ENCODE data around the gene DEPDC5.

DNA sequence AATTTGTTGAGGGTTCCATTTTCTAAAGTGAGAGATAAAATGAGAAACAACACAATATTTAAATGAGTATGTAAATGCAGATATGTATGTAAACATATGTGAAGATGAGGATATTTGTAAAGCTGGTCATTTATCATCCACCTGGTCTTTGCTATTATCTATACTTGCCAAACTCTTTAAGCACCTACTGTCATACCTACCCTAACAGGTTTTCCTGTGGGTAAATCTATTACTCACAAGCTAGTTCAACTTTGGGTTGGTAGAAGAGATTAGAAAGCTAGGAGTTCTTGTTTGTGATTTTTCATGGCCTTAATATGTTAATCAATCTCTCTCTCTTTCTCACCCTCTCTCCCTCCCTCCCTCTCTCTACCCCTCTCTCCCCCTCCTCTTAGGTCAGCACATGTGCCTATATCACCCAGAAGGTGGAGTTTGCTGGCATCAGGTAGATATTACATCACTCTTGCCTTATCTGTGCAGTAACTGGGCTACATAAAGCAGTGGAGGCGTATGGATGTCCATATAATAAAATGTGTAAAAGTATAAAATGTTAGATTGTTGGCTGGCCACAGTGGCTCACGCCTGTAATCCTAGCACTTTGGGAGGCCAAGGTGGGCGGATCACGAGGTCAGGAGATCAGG is 14.7 kb downstream of the DEPDC5 start:
- TF ChIP-seq POLR2AphosphoS5 (IDR thresholded peaks at IDR 0.05; ENCODE audit: low read depth, low read length) (no peak), SIN3A (IDR thresholded peaks at IDR 0.05; ENCODE audit: borderline replicate concordance, insufficient read depth, low read length) (no peak)
- TF ChIP-seq, protein P1, sequence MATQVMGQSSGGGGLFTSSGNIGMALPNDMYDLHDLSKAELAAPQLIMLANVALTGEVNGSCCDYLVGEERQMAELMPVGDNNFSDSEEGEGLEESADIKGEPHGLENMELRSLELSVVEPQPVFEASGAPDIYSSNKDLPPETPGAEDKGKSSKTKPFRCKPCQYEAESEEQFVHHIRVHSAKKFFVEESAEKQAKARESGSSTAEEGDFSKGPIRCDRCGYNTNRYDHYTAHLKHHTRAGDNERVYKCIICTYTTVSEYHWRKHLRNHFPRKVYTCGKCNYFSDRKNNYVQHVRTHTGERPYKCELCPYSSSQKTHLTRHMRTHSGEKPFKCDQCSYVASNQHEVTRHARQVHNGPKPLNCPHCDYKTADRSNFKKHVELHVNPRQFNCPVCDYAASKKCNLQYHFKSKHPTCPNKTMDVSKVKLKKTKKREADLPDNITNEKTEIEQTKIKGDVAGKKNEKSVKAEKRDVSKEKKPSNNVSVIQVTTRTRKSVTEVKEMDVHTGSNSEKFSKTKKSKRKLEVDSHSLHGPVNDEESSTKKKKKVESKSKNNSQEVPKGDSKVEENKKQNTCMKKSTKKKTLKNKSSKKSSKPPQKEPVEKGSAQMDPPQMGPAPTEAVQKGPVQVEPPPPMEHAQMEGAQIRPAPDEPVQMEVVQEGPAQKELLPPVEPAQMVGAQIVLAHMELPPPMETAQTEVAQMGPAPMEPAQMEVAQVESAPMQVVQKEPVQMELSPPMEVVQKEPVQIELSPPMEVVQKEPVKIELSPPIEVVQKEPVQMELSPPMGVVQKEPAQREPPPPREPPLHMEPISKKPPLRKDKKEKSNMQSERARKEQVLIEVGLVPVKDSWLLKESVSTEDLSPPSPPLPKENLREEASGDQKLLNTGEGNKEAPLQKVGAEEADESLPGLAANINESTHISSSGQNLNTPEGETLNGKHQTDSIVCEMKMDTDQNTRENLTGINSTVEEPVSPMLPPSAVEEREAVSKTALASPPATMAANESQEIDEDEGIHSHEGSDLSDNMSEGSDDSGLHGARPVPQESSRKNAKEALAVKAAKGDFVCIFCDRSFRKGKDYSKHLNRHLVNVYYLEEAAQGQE (IDR thresholded peaks at IDR 0.05; ENCODE audit: insufficient read depth in 1 of 2, low read depth in 2 of 2, low read length in 2 of 2) = no peak
